Transverse colon (tissue), 4 donors: Measurements from ENCODE around the gene STAT5B.

Experiments
- POLR2AphosphoS5 ChIP-seq, 3 donors: sonication (generic); formaldehyde crosslinking; IDR thresholded peaks; one replicate each; pipeline ENCODE4 v1.6.1; 2016; ENCODE audit warnings: antibody characterized with exemption in 3 of 3
- TF ChIP-seq, protein P1 (sequence below), 5 experiments: fragments of 200-600 bp in 3 of 5; fragments of 450-650 bp in 2 of 5; sonication (generic) in 3 of 5; IDR thresholded peaks; 1 replicate in 2 of 5; 2 replicates in 3 of 5; pipeline ENCODE4 v1.5.1; 2016 to 2017; ENCODE audit warnings: antibody characterized with exemption in 5 of 5, inconsistent platforms in 3 of 5, mild to moderate bottlenecking in 2 of 5, moderate library complexity in 1 of 5

DNA sequence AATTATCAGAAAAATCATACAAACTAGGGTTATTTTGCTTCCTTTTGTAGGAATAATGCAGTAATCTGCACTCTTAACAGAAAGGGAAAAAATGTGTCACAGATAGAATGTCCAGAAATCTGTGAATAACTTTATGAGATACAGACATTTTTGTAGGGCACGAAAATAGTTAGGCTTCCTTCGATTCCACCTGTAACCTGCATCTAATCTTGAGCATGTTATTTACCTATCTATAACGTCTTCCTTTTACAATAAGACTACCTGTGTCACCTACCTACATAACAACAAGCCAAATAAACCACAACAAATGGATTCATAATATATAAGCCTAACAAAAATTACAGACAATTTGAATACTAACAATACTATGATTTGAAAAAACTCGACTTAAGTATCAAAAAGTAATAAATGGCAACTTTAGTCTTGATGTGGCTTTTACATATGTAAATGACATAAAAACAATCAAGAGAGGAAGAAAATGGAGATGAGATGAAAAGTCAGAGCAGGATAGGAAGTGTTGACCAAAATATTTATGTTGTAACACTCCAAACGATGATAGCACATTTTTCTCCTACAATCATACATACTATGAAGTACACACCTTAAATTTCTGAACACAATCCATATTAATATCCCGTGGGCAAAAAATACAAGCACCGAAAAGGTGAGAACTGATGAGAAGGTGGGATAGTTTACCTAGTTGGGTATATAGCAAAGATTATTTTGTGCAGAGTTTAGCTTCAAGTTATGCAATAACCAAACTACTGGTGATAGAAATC, 2.5 kb downstream of the STAT5B start:
- TF ChIP-seq, protein P1, sequence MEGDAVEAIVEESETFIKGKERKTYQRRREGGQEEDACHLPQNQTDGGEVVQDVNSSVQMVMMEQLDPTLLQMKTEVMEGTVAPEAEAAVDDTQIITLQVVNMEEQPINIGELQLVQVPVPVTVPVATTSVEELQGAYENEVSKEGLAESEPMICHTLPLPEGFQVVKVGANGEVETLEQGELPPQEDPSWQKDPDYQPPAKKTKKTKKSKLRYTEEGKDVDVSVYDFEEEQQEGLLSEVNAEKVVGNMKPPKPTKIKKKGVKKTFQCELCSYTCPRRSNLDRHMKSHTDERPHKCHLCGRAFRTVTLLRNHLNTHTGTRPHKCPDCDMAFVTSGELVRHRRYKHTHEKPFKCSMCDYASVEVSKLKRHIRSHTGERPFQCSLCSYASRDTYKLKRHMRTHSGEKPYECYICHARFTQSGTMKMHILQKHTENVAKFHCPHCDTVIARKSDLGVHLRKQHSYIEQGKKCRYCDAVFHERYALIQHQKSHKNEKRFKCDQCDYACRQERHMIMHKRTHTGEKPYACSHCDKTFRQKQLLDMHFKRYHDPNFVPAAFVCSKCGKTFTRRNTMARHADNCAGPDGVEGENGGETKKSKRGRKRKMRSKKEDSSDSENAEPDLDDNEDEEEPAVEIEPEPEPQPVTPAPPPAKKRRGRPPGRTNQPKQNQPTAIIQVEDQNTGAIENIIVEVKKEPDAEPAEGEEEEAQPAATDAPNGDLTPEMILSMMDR (IDR thresholded peaks at IDR 0.05) = no peak
- no peak for TF ChIP-seq POLR2AphosphoS5 (IDR thresholded peaks at IDR 0.05)
